CD4-positive, alpha-beta T cell treated with Interleukin-15 for 4 hours (primary cell): Measurements from ENCODE around the gene DNAJC18.
"Not testable (repeated sequence)": the region's sequence is repeated elsewhere in the genome, so short reads cannot be mapped to it uniquely, and the experiment has no call there.

ENCODE experiments used
- DNase-seq: peaks from one replicate; pipeline ENCODE4 v3.0.0-alpha.2; 2020; ENCODE audit warnings: low spot score

Gene DNAJC18

DNA sequence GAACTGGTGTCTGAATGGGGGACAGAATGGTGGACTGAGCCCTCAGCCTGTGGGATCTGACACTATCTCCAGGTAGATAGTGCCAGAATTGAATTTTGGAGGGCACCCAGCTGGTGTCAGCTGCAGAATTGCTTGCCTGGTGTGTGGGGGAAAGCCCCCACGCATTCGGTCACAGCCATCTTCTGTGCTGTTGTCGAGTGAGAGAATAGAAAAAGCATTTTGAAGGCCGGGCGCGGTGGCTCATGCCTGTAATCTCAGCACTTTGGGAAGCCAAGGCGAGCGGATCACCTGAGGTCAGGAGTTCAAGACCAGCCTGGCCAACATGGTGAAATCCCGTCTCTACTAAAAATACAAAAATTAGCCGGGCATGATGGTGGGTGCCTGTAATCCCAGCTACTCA, 52.4 kb downstream of the DNAJC18 start:
- DNase-seq: not testable (repeated sequence)

DNA sequence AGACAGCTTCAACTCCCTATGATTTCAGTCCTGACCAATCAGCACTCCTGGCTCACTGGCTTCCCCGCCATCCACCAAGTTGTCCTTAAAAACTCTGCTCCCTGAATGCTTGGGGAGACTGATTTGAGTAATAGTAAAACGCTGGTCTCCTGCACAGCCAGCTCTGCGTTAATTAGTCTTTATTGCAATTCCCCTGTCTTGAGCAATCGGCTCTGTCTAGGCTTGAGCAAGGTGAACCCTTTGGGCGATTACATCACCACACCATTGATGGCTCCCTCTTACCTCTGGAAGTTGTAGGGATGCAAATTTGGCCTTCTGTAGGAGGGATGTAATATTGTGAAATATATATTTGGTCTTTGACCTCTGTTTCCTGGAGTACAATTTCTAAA, 53.3 kb downstream of the DNAJC18 start:
- DNase-seq: no peak

DNA sequence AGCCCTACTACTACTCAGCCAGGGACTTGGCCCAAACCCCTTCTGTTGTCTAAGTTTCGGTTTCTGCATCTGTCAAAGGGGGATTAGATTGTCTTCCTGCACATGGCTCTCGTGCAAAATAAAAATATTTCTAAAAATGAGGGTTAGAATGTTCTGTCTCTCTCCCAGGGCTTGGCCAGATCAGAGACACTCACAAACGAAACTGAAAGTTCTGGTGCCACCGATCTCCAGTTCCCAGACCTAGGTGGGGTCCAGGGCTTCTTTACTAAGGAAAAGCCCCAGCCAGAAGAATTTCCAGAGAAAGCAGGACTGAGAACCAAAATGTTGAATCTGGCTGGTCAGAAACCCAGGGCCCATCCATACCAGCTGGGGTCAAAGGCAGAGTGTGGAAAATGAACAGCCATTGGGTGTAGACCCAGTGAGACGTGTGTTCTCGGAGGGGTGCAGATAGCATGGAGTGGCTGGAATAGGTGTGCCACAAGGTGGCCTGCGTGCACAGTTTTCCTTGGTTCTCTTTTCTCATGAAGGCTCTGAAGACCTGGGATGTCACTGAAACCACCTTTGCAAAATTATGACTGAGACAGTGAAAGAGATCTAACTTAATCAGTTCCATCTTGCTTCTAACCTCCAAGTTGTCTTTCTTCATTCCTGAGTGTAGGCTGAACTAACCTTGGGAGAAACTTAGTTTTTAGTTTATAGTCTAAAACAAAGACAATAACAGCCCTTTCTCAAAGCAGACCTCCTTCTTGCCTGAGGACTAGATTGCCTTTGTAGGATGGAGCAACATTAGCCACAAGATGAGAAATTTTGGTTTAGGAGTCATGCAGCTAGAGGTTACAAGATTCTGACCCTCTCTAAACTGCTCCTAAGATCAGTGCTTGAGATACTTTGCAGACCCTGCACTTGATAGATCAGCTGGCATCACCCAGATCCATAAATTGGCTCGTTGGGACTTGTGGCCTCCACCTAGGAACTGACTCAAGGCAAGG, 54.0 kb downstream of the DNAJC18 start:
- DNase-seq: peak; percentile 32

- no peak for DNase-seq
Measured at GRCh38 chr5:139384591-139385051, 54.7 kb downstream of the DNAJC18 start.

DNA sequence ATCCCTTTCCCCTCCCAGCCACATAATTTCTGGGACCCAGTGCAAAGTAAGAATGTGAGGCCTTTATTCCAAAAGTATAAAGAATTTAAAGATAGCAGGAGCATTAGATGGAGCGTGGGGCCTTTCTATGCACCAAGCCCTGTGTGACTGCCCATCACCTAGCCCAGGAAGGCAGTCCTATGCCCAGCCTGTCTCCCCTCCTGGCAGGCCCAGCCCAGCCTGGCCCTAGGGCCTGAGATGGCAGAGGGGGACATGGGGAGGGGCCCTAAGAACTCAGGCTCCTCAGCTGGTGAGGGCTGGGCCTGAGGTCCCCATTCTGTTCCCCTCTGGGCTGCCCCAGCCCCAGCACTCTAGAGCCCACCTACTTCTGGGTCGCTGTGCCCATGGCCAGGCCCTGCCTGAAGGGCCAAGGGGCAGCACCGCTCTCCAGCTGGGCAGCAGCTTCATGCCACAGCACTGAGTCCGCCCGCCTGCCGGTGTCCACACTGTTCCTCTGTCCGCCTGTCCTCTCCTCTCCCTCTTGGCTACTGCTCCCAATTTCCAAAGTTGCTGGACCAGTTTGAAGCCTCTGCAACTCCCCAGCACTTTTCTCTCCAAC, 55.2 kb downstream of the DNAJC18 start:
- DNase-seq: no peak

GRCh38 chr5:139383275-139383992, 55.9 kb downstream of the DNAJC18 start, which contains the start of gene SLC23A1:
Gene SLC23A1, minus strand, starts transcription at chr5:139383297. Its CDS starts 44 bp downstream, at chr5:139383253.
- DNase-seq: no peak

DNA sequence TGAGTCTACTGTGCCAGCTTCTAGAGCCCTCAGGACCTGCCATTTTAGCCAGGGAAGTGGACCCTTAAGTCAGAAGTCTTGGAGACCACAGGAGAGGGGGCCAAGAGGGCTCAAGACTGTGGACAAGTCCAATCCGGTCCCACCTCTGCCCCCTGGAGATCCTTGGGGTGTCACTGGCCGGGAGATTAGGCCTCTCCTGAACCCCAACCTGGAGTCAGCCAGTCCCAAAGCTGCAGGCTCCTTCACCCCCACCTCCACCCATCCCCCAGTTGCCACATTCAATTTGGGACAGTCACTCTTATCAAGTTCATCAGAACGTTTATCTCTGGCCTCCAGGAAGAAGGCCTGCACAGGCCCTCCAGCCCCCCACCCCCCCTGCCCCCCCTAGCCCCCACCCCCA, 56.5 kb downstream of the DNAJC18 start:
- no peak for DNase-seq

DNA sequence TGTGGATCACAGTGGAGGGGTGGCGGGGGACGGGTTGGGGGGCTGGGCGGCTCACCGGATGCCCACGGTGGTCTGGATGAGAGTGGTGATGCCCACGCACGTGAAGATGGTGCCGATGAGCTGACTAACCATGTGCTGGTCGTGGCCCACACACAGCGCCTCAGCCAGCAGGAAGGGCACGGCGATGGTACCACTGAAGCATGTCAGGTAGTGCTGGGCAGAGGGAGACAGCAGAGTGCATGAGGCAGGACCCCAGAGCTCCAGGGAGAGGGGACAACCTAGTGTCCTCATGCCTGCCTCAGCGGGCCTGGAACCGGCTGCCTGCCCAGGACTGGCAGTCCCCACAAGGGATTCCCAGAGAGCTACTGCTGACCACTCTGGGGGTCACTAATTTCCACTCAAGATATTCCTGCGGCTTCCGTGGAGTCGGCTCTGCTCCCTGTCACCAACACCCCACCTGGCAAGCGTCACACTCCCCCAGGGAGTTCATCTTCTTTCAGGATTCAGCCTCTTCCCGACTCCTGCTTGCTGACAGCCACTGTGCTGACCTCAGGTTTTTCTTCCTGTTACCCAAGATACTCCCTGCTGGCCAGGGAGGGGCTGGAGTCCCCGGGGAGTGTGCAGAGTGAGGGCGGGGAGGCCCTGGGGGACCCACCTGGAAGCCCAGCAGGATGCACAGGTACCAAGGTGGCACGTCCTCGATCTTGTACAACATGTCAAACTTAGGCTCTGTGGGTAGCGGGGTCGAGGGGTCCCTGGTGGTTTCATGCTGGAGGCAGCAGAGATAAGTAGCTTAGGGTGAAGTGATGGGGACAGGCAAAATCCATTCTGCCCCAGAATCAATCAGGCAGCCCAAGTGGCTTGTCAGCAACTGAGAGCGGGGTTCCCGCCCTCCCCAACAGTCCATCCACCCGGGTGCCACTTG, 57.2 kb downstream of the DNAJC18 start:
- DNase-seq: no peak

- DNase-seq: no peak
Measured at GRCh38 chr5:139379626-139380449, 59.5 kb downstream of the DNAJC18 start.

DNA sequence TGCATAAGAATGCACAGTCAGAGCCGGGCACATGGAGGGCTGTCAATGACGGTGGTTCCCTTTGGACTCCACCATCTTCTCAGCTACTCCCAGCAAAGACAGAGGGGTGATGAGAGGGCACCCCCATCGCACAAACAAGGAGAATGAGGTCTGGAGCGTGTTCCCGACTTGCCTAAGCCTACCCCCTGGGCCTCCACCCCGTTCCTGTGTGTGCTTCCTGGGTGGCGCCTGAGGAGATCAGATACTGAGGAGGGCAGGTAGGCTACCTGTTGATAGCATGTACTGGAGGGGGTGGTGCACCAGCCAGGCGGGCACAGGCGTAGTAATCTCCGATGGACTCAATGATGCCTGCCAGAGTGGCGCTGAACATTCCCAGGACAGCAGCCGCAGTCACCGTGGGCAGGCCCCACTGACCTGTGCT, 60.4 kb downstream of the DNAJC18 start:
- DNase-seq: no peak

DNA sequence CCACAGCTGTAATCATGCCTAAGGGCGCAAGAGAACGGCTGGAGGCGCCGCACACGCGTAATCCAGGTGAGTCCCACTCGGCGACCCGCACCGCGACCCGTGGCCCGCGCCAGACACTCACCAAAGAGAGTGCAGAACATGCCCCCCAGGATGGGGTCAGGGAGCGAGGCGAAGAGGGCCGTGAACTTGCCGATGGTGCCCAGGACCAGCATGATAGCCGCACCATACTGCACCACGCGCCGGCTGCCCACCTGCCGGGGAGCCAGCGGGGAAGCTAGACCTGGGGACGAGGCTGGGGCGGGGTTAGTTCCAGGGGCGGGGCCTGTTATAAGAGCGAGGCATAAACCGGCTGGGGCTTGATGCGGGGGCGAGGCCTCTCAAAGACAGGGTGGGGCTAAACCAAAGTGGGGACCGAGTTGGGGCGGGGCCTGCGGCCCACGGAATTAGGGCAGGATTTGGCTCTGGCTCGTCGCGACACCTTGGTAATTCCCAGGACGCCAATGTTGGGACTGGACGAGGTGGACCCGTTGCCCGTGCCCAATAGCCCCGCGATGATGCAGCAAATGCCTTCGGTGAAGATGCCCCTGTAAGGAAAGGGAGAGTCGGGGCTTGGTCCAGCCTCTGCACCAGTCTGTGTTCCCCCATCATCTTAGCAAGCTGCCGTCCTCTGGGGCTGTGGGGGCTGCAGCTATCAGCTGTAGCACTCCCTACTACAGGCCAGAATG, 61.1 kb downstream of the DNAJC18 start:
- no peak for DNase-seq

DNA sequence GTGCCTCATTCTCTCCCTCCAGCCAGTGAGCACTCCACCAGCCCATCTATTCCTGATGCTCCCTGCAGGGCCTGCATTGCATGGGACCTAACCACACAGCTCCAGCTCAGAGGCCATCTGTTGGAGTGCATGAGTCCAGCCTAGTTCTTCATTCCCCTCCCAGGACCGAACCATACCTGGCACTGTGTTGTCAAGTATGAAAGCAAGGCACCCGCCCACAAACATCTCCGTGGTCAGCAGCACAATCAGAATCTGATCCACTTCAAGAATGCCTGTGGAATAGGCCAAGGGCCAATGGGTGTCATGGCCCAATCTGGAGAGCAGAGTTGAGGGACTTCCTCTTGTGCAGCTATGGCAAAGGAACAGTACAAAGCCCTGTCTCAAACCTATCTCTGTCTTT, 62.1 kb downstream of the DNAJC18 start:
- DNase-seq: no peak

DNA sequence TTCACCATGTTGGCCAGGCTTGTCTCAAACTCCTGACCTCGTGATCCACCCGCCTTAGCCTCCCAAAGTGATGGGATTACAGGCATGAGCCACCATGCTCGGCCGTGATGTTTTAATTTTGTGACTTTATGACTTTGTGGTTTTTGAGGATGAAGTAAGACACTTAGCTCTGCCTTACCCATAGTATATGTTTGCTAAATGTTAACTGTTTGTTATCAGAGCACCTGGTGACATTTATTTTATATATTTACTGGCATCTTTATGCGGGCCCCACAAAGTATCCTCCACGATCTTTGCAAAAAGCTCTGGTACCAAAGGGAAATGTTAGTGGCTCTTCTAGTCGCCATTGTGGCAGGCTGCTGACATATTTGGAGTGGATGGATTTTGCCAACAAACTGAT, 63.0 kb downstream of the DNAJC18 start:
- no peak for DNase-seq

DNA sequence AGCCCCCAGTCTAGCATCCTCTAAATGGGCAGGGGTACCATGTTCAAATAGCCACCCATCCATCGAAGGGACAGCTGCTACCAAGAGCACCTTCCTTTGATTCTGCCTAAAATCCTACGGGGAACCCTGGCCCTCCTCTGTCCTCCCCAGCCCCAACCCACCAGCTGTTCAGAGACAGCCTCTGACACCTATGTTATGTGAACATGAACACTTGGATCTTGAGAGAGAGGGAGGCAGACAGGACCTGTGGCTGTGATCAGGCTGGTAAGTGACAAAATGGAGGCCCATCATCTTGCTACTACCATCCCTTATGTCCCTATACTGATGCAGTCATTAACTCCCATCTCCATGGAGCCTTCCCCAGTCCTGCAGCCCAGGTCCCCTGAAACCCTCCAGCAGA, 64.4 kb downstream of the DNAJC18 start:
- DNase-seq: no peak

DNA sequence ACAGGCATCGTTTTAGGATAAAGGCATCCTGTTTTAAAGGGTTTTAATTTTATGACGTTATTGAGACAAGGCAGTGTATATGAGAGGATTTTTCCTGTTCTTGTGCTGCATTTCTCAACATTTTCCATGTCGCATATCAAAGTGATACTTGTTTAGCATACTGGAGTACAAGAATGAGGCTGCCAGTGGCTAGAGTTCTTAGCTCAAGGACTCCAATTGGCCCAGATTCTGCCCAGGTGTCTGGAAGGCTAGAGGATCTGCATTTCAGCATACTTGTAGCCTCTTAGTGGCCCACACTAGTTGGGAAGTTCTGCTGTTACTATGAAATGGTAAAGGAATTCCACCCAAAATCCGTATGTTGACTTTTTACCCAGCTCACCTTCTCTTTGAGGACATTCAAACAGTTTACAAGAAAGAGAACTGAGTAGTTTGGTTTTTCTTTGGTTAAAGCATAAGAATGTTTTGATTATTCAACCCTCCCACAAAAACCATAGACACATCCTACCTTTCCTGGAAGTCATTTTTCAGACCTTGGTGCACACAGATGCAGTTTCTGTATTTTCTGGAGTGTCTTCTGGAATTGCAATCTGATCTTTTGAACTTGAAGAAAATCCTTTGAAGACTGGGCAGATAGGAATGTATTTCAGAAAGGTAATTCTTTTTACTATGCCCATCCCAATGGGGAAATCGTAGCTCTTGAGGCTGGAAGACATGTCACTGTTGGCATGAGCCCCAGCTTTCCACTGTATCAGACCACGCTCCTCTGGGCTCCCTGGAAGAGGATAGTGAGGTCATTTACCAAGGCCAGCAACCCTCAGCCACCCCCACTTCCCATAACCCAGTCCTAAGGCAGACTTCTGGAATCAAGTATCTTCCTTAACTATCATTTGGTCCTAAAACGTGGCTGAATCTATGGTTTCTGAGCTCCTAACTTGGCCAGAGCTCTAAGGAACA, 67.6 kb downstream of the DNAJC18 start:
- no peak for DNase-seq

DNA sequence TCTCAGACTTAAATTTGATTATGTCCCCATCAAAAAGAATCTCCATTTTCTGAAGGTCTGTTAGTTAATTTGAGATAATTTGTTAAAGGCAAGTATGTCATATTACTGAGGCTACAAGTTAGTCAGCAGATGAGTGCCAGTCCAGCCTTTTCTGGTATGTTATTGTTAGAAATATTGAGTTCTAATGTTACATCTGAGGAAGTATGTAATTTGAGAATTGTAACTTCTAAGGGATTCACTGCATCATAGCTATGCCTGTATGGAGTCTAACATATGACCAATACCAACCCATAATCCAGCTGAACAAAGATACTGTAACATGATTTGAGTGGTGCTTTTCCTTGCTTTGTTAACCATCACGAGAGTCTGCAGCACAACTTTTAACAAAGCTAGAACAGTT, 70.1 kb downstream of the DNAJC18 start:
- no peak for DNase-seq

GRCh38 chr5:139368613-139369012, 70.7 kb downstream of the DNAJC18 start:
- no peak for DNase-seq

GRCh38 chr5:139364466-139364865, 74.9 kb downstream of the DNAJC18 start:
- no peak for DNase-seq

- no peak for DNase-seq
Measured at GRCh38 chr5:139363937-139364336, 75.4 kb downstream of the DNAJC18 start.
